Mucosa of rectum (tissue), 2 donors: ENCODE data around the gene RALGDS.

Experiments used
- H3K27ac ChIP-seq, 2 donors: one replicate each; pipeline ENCODE4 v1.7.0; 2013; ENCODE audit warnings: inconsistent platforms in 2 of 2, low read depth in 2 of 2, low read length in 2 of 2
- H3K27me3 ChIP-seq, 2 donors: one replicate each; pipeline ENCODE4 v1.7.0; 2013; ENCODE audit warnings: low read length in 2 of 2; ENCODE audit not compliant: control insufficient read depth in 2 of 2, insufficient read depth in 2 of 2
- H3K36me3 ChIP-seq, 2 donors: one replicate each; pipeline ENCODE4 v1.7.0; 2013; ENCODE audit warnings: low read length in 2 of 2; ENCODE audit not compliant: control insufficient read depth in 2 of 2, insufficient read depth in 2 of 2
- H3K4me1 ChIP-seq, 2 donors: one replicate each; pipeline ENCODE4 v1.7.0; 2013; ENCODE audit warnings: low read length in 2 of 2, mild to moderate bottlenecking in 1 of 2; ENCODE audit not compliant: control insufficient read depth in 2 of 2, insufficient read depth in 2 of 2
- H3K4me3 ChIP-seq, 2 donors: one replicate each; pipeline ENCODE4 v1.7.0; 2013; ENCODE audit warnings: low read length in 2 of 2
- H3K9ac ChIP-seq, 2 donors: one replicate each; pipeline ENCODE4 v1.7.0; 2013; ENCODE audit warnings: low read length in 2 of 2, low read depth in 1 of 2, mild to moderate bottlenecking in 1 of 2
- H3K9me3 ChIP-seq, 2 donors: one replicate each; pipeline ENCODE4 v1.7.0; 2013; ENCODE audit warnings: low read length in 2 of 2; ENCODE audit not compliant: control insufficient read depth in 2 of 2
- donor health status: healthy.
- donor health status: Normal muscosa, but diverticular disease.

RALGDS gene

DNA sequence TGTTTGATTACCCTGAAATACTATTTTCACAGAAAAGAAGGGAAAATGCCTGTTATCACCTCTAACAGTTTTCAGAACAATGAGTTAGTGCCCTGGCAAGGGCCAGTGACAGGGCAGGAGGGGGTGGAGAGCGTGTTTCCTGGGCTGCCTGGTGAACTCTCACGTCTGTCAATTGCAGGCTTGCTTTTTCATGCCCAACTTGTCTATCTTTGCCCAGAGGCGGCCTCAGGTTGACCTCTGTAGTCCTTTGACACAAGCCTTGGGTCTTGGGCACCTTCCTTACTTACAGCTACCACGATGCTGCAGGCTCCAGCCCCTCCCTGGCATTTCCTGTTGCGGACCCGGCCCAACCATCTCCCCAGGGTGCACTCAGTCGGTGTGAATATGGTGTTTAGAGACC is 61.4 kb downstream of the RALGDS start:
- Histone ChIP-seq H3K4me1 (no peaks in the 10 kb centered on the region), H3K36me3 (peaks cover 23 to 24% of the 10 kb centered on the region in 2 donors), H3K27me3 (no peaks in the 10 kb centered on the region), H3K27ac (no peak overlapping the region), H3K4me3 (no peak overlapping the region), H3K9me3 (no peaks in the 10 kb centered on the region), H3K9ac (no peak overlapping the region)

DNA sequence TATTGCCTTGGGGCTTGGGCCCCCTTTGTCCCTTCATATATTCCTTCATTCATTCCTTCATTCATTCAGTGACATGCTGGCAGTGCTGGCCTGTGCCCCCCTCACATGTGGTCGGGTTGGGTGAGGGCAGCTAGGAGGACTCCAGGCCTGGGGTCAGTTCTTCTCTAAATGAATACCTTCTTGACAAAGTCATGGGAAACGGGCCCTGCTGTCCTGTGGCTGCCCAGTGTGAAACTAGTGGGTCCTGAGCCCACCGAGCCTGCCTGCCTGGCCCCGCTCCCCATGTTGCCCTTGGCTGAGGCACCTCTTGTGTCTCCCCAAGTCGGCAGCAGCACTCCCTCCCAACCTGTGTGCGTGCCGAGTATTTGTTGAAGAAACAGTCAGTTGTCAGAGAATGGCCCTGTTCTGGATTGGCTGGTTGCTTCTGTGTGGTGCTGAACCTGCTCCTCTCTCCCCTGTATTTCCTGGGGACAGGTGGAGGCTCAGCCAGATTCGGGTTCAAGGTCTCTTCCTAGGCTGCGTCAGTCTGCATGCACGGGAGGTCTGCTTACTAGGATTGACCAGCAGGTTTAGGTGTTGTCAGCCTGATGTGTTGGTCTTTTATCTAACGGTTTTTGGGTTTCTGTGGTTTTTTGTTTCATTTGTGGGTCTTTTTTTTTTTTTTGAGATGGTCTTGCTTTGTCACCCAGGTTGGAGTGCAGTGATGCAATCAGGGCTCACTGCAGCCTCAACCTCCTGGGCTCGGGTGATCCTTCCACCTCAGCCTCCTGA is 62.3 kb downstream of the RALGDS start:
- Histone ChIP-seq H3K9me3 (no peaks in the 10 kb centered on the region), H3K4me1 (no peaks in the 10 kb centered on the region), H3K36me3 (peaks cover 31 to 32% of the 10 kb centered on the region in 2 donors), H3K9ac (no peak overlapping the region), H3K27me3 (no peaks in the 10 kb centered on the region), H3K4me3 (no peak overlapping the region), H3K27ac (no peak overlapping the region)

DNA sequence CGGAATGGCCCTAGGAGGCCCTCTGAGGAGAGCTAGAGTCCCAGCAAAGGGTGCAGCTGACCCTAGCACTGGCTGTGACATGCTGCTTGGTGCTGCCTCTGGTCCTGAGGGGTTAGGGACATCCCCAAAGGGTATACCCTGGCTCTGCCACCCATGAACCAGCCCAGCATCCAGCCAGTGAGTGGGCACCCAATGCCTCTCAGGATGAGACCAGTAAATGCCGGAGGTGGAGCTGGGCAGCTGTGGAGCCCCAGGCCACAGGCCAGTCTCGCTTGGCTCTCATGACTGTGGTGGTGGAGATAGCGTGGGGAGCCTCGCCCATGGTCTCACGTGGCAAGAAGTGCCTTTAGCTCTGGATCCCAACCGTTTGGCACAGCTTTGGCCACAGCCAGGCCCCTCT is 63.0 kb downstream of the RALGDS start:
- no peak overlapping the region for H3K9ac ChIP-seq
- no peaks in the 10 kb centered on the region for H3K9me3 ChIP-seq
- no peaks in the 10 kb centered on the region for H3K4me1 ChIP-seq
- H3K4me3 ChIP-seq, result no peak overlapping the region
- peaks cover 35 to 37% of the 10 kb centered on the region in 2 donors for H3K36me3 ChIP-seq
- H3K27ac ChIP-seq, result no peak overlapping the region
- no peaks in the 10 kb centered on the region for H3K27me3 ChIP-seq

DNA sequence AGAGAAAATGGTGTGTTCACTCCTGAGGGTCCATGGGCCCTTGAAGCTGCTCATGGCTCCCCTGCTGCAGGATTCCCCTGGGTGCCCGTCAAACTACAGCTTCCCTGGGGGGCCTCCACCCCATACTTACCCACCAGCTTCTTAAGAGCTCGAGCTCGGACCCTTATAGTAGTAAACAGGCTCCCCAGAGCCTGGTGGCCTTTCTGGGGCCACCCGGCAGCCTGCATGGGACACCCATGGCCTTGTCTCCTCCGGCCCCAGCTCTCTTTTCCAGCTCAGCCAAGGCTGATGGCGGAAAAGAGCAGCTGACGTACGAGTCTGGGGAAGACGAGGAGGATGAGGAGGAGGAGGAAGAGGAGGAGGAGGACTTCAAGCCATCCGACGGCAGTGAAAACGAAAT is 63.5 kb downstream of the RALGDS start:
- peaks cover 35 to 40% of the 10 kb centered on the region in 2 donors for H3K36me3 ChIP-seq
- no peak overlapping the region for H3K27ac ChIP-seq
- H3K27me3 ChIP-seq, result no peaks in the 10 kb centered on the region
- H3K4me3 ChIP-seq, result no peak overlapping the region
- H3K9me3 ChIP-seq, result no peaks in the 10 kb centered on the region
- H3K4me1 ChIP-seq, result no peaks in the 10 kb centered on the region
- H3K9ac ChIP-seq, result no peak overlapping the region

GRCh38 chr9:133057006-133057405 is 64.0 kb downstream of the RALGDS start:
- Histone ChIP-seq H3K27ac (no peak overlapping the region), H3K4me1 (no peaks in the 10 kb centered on the region), H3K4me3 (no peak overlapping the region), H3K27me3 (no peaks in the 10 kb centered on the region), H3K9ac (no peak overlapping the region), H3K9me3 (no peaks in the 10 kb centered on the region), H3K36me3 (peaks cover 35 to 44% of the 10 kb centered on the region in 2 donors)

DNA sequence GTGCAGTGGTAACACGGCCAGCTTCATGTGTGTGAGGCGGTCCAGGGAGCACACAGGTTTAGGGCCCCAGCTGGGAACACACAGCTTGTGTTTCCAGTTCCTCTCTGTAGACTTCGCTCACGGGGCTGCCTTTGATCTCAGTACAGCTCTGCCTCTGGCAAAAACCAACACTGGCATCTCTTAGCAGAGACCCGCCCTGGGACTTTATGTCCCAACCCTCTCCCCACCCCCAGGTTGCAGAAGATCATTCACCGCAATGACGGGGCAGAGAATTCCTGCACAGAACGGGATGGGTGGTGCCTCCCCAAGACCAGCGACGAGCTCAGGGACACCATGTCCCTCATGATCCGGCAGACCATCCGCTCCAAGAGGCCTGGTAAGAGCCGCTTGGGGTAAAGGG is 64.5 kb downstream of the RALGDS start:
- no peak overlapping the region for H3K4me3 ChIP-seq
- no peak overlapping the region for H3K9ac ChIP-seq
- no peaks in the 10 kb centered on the region for H3K9me3 ChIP-seq
- H3K27ac ChIP-seq, result no peak overlapping the region
- H3K36me3 ChIP-seq, result peaks cover 35 to 48% of the 10 kb centered on the region in 2 donors
- no peaks in the 10 kb centered on the region for H3K27me3 ChIP-seq
- peaks cover 0 to under 1% of the 10 kb centered on the region in 2 donors for H3K4me1 ChIP-seq

- peaks cover 2 to 6% of the 10 kb centered on the region in 2 donors for H3K4me1 ChIP-seq
- no peaks in the 10 kb centered on the region for H3K9me3 ChIP-seq
- H3K36me3 ChIP-seq, result peaks cover 35 to 54% of the 10 kb centered on the region in 2 donors
- no peak overlapping the region for H3K4me3 ChIP-seq
- H3K27me3 ChIP-seq, result no peaks in the 10 kb centered on the region
- H3K9ac ChIP-seq, result no peak overlapping the region
- no peak overlapping the region for H3K27ac ChIP-seq
Observed at GRCh38 chr9:133055788-133056420, 65.1 kb downstream of the RALGDS start.

DNA sequence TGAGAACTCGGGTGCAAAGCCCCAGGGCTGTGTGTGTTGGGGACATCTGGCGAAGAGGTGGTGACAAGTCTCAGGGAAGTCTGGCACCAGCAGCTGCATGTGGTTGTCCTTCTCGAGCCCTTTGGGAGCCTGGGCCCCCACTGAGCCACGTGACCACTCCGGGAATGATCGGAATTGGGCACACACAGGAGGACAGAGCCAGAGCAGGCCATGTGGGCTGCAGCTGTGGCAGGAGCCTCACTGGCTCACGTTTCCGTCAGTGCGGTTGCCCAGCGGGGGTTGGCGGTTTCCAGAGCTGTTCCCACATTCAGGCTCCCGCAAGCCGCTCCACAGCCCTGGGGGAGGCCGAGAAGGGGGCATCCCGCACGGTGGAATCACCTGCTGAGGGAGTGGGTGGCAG is 66.1 kb downstream of the RALGDS start:
- Histone ChIP-seq H3K36me3 (peaks cover 35 to 58% of the 10 kb centered on the region in 2 donors), H3K27me3 (no peaks in the 10 kb centered on the region), H3K4me3 (no peak overlapping the region), H3K27ac (no peak overlapping the region), H3K9ac (no peak overlapping the region), H3K4me1 (peaks cover 2 to 13% of the 10 kb centered on the region in 2 donors), H3K9me3 (no peaks in the 10 kb centered on the region)

- H3K4me1 ChIP-seq, result peaks cover 2 to 13% of the 10 kb centered on the region in 2 donors
- no peaks in the 10 kb centered on the region for H3K9me3 ChIP-seq
- no peaks in the 10 kb centered on the region for H3K27me3 ChIP-seq
- H3K9ac ChIP-seq, result no peak overlapping the region
- H3K36me3 ChIP-seq, result peaks cover 35 to 60% of the 10 kb centered on the region in 2 donors
- H3K4me3 ChIP-seq, result no peak overlapping the region
- no peak overlapping the region for H3K27ac ChIP-seq
Observed at GRCh38 chr9:133054194-133054890, 66.7 kb downstream of the RALGDS start.

GRCh38 chr9:133051966-133052539 is 69.0 kb downstream of the RALGDS start:
- H3K9ac ChIP-seq, result no peak overlapping the region
- H3K4me1 ChIP-seq, result peaks cover 2 to 13% of the 10 kb centered on the region in 2 donors
- no peaks in the 10 kb centered on the region for H3K9me3 ChIP-seq
- no peaks in the 10 kb centered on the region for H3K27me3 ChIP-seq
- H3K27ac ChIP-seq, result no peak overlapping the region
- H3K36me3 ChIP-seq, result peaks cover 34 to 65% of the 10 kb centered on the region in 2 donors
- H3K4me3 ChIP-seq, result no peak overlapping the region
